NCI-H345 treated with DMSO at 0.1 percent for 48 hours (cell line): ENCODE data around the gene MAP2K3.

Experiments
- DNase-seq: peaks from one replicate; lab custom pipeline; 2025; ENCODE audit not compliant: unreplicated experiment; lab: John Stamatoyannopoulos, UW

Gene MAP2K3

DNA sequence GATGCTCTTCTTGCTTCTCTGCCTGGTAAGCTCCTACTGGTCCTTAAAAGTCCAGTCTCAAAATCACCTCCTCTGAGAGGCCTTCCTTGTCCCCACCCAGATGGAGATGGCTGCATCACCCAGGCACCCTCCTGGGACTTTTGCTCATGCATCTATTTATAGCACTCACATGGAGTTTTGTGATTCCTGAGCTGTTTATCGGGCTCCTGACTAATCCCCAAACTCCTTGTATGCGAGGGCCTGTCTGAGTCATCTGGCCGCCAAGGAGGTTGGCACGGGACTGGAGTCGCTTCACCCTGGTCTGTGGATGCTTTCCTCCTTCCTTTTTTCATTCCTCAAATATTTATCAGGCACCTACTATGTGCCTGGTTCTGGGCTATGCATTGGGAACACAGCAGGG lies 2.3 kb upstream of the MAP2K3 start:
- no peak for DNase-seq

DNA sequence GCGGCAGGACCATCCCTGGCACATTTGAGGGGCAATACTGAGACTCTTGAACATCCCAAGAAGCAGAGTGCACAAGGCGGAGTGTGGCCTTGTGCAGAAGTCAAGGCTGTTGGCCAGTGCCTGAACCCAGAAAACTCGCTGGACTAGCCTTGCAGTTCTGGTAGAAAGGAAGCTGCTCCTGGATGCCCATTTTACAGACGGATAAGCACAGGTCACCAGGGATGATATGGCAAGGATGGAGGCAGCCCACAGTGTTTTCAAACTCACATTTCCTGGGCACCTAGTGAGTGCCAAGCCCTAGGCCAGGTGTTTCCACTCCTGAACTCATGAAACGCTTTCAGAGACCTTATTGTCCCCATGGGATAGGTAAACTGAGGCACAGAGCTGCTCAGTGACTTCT lies 1.7 kb upstream of the MAP2K3 start:
- no peak for DNase-seq

DNA sequence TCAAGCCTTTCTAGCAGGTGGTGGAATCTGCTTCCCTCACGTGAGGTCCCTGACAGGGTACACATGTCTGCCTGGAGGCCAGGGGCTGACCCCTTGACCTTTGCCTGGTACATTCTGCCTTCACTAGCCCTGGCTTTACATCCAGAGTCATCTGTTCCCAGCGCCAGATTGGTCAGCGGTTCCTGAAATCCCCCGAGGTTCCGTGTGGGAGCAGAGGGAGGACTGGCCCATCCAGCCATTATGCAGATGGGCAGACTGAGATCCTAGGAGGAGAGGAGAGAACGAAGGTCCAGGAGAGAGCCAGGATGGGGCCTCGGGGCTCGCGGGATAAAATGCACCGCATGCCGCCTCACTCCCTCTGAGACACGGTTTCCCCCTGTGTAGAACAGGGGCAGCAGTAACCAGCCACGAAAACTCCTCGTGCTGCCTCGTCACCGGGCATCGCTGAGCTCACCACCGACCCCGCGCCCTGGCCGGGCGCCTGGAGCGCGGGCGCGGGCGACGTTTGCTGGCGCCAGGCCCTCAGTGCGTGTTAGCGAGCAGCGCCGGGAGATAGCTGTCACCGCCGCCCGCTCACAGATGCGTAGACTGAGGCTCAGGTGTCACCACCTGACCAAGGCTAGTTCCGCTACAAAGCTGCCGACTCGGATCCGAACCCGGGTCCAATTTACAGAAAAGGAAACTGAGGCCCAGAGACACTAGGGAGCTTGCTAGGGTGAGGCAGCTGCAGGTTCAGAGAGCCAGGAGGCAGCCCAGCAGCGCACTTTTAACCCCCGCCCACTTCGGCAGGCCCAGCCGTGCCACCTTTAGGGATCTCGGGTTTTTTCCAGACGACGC lies 811 bp upstream of the MAP2K3 start:
- DNase-seq, result no peak

DNA sequence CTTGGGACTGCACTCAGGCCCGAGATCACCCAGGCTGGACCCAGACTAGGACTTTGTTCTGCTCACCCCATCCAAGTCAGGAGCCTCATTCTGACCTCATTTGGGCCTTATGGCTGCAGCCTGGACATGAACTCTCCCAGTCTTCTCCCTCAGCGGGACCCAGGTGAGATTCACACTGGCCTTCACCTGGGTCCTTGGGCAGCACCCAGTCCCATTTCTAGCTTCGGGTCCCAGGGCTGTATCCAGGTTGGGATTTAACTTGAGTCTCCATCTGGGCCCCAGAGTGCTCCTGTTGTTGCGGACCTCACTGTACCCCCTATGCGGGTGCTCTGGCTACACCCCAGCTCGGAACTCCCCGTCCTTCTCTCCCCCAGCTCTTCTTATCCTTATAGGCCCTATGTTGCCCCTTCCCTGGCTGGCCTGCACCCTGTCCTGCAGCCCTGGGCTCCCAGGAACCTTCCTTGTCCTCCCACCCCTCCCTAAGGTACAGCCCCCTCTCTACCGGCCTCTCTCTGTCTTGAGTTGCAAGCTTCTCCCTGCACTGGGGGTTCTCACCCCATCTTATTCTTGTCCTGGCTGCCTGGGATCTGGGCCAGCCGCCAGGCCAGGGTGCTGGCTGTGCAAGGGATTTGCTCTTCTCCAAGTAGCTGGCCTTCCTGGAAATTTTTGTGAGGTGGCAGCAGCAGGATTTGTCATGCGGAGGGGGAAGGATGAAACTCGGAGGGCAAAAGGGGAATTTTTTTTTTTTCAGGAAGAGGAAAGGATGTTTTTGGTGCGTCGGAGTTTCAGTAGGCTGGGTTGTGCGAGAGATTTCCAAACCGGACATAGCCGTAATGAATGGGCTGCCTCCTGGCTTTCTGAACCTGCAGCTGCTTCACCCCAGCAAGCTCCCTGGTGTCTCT lies 904 bp downstream of the MAP2K3 start:
- no peak for DNase-seq

DNA sequence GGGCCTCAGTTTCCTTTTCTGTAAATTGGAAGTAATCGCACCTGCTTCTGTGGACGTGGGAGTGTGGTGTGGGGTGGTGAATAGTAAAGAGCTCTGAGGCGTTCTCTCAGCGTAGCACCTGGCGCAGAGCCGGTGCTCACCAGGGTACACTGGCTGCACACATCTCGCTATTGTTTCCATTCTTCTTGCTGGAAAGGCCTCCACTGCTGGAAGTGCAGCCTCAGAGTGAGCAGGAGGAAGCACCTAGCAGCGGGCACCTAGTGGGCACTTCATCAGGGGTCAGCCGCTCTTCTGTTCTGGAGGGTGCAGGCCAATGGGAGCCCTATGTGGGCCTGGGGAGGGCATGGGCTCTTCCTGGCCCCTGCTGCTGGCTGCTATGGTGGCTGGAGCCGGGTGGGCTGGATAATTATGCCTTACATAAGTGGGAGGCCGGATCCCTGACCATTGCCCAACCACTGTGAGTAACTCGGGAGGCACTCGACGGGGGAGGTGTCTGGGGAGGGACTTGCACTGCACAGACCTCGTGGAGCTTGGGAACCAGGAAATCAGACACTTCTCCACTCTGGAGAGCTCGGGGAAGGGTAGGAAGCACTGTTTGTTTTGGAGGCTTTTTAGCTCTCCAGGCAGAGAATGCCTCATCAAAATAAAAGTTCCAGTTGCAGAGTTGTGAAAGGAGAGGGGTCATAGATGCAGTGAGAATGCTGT lies 1.7 kb downstream of the MAP2K3 start:
- peak; percentile 58 for DNase-seq

DNA sequence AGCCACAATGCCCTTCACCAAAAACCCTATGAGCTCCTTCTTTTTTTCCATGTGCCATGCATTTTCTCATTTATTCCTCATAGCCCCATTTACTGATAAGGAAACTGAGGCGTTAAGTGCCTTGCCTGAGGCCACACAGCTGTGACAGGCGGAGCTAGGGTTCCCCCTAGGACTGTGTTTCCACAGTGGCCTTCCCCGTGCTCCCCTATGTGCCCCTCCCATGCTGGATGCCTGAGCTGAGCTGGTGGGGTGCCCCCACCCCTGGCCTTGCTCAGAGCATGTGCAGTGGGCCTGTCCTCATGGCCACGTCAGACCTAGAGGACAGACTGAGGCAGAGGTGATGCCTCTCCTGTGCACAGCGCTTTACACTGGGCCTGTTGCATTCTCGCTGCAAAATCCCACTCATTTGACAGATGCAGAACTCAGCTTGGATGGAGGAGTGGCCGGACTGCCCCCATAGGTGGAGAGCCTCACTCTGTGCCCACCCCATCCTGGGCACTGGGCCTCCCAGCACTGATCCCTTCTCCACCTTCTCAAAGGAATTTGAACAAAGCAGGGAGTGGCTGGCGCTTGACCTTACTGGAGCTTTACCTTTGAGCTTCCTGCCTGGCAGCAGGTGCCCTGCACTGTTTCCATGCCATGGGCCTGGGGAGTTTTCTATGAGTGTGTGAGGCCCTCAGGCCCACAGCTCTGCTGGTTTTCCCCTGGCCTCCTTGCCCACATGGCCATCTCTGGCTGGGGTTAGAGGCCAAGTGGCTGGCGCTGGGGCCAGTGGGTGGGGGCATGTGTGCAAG lies 2.6 kb downstream of the MAP2K3 start:
- no peak for DNase-seq

DNA sequence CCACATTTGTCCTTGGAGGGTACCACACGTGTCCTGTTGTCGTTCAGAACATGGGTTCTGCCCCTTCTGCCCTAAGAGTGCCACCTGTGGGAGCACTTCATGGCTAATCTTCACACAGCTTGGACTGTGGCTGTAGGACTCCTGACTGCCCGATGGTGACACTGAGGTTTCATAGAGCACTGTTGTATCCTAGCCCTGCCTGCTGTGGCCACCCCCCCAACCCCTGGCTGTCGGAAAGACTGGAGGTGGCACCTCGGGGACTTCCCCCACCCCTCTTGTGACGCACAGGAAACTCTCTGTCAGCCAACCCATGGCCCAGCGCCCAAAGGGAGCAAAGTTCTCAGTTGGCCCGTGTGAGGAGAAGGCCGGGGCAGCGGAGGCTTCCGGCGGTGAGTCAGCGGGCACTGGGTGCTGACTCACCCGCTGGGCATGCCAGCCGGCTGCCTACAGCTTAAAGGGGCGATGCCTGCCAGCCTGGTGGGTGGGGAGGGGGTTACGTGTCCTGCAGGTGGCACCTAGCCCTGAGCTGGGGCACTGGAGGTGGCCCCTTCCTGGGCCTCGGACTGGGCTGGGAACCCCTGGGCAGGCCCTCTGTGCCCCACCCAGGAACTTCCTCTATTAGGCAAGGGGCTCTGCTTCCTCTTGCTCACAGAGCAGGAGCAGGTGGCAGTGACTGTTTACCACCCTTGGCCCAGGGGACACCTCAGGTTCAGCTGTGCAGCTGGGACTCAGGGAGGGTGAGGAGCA lies 3.4 kb downstream of the MAP2K3 start:
- DNase-seq, result no peak

DNA sequence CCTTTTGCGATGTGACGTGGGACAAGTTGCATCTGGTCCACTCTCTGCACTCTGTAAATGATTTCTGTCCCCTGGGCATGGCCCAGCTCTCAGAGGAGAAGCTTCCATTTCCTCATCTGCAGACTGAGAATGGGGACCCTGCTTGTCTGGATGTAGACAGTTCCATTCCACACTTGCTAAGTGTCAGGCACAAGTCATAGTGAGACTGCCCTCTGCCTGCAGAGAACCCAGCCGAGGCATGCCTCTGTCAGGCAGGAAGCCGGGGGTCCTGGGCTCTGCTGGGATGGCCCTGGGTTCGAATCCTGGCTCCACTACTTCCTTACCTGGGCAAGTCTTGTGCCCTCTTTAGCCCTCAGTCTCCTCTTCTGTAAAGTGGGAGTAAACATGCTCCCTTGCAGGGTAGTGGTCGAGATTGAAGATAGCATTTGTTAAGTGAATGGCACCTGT lies 4.1 kb downstream of the MAP2K3 start:
- DNase-seq, result no peak

DNA sequence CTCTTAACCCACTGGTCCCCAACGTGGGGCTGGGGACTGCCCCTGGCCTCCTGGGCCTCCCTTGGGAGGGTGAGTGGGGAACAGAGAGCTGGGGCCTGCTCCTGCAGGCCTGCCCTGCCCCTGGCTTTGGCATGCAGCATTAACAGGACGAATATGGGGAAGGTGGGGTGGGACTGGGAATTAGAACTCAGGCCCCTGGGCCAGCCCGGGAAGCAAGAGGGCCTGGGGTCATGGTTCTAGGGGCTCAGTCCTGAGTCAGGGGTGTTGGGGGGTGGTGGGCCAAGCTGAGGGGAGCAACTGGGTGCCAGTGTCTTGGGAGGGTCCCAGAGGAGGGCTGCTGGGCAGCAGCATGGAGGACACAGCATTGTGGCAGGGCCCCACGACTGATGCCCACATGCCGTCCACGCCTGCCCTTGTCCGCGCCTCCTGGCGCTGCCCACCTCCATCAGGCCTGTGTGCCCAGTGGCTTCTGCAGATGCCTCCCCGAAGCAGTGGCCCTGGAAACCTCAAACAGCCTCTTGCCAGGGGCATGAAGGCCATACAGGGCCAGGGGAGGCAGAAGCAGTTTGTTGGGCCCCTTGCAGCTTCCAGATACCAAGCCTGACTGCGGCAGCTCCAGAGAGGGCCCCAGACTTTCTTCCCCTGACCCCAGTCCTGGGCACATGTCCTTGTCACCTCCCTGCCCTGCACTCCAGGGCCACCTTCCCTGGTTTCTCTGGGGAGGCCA lies 4.8 kb downstream of the MAP2K3 start:
- DNase-seq, result no peak

DNA sequence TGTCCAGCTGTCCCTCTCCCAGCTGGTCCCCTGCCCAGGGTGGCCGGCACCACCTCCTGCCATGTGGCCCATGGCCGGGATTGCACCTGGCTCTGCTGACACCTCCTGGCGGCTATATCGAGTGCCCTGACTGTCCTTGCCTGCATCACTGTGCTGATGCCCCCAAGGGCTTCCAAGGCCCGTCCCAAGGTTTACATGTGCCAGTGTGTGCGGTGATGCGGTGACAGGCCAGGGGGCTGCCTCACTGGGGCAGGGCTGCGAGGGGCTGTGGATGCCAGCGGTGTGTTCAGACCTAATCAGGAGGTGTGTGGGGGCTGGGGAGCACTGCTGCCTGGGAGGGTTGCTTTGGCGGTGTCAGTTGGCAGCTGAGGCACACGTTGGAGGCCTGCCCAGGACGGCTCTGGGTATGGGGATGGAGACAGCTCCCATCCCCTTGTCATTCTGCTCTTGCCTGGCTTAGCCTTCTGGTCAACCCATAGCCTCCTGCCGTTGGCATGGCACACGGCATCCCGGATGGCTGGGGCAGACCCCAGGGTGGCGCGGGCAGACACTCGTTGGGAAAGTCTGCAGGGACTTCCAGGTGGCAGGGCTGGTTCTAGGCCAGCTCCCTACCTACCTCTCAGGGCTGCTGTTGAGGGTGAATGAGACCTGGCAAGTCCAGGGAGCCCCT lies 5.5 kb downstream of the MAP2K3 start:
- no peak for DNase-seq

DNA sequence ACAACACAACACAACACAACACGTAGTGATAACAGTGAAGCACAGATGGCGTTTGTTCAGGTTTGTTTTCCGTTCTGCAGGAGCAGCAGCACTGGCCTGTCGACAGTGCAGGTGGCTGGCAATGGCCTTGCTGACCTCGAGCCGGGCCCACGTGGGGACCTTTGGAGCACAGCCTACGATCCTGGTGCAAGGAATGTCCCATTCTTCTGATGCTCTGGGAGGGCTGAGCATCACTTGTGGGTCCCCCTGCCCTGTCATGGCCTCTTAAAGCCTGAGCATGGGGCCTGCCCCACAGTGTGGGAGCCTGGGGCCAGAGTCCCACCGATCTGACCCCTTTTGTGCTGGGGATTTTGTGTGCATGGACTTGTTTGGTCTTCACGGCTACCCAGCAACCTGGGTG lies 6.8 kb downstream of the MAP2K3 start:
- no peak for DNase-seq

DNA sequence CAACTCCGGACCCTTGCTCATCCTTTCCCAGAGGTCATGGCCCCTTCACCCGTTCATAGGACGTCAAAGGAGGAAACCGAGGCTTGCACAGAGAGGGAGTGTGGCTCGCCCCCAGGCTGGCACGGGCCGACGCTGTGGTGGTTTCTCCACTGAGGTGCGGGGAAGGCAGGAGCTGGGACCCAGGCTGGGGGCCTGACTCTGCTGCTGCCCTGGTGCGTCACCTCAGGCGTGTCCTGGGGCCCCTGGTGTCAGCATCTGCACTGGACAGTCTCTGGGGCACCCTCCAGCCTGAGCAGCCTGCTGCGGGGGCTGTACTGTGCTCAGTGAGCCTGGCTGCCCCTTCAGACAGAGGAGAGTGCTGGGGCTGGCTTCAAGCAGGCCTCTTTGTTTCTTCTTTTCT lies 7.4 kb downstream of the MAP2K3 start:
- DNase-seq, result no peak

DNA sequence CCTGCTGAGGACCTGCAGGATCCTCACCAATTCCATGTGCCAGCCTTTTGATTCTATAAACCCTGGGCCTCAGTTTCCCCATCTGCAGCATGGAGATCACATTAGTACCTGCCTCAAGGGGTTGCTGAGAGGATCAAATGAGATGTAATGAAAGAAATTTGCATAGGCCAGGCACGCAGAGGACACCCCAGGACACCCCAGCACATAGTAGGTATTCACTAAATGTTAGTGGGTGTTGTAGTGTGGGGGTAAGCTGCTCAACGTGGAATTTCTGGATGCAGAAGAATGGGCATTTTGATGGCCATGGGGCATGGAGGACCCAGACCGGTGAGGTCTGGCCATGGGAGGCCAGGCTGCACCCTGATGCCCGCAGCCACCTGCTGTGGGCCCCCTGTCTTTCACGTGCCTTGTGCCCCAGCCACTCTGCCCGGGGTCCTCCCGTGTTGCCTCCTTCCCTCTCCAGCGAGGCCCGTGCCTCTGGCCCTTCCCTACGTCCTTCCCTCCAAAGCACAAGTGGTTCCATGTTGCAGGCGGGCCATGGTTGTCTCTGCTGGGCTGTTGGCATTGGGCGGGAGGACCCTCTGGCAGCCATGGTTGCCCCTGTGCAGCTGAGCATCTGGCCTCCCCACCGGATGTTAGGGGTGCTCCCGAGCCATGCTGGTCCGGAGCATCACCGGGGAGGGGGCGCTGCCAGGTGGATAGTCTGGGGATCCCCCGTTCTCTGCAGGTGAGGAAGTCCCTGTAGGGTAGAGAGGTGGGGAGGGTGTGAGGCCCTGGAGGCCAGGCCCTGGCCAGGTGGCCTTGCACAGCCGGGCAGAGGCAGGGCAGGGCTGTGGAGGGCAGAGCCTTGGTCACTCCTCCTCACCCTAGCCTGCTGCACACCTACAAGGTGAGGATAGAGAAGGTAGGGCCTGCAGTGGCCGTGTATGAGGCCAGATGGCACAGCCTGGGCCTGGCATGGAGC lies 8.6 kb downstream of the MAP2K3 start:
- DNase-seq, result no peak

DNA sequence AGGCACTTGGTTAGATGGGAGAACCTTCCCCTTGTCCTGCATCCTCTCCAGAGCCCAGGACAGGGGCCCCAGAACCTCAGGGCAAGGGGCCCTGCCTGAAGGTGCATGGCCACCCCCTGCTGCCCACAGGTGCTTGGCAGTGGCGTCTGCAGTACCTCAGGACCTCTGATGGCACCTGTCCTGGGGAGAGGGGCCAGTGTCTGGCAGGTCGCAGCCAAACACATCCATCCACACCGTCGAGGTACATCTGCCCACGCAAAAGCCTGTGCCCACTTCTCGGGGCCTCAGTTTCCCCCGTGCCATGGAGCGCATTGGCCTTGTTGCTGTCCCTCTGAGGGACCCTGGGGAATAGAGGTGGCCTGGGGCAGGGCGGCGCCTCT lies 9.3 kb downstream of the MAP2K3 start:
- no peak for DNase-seq

DNA sequence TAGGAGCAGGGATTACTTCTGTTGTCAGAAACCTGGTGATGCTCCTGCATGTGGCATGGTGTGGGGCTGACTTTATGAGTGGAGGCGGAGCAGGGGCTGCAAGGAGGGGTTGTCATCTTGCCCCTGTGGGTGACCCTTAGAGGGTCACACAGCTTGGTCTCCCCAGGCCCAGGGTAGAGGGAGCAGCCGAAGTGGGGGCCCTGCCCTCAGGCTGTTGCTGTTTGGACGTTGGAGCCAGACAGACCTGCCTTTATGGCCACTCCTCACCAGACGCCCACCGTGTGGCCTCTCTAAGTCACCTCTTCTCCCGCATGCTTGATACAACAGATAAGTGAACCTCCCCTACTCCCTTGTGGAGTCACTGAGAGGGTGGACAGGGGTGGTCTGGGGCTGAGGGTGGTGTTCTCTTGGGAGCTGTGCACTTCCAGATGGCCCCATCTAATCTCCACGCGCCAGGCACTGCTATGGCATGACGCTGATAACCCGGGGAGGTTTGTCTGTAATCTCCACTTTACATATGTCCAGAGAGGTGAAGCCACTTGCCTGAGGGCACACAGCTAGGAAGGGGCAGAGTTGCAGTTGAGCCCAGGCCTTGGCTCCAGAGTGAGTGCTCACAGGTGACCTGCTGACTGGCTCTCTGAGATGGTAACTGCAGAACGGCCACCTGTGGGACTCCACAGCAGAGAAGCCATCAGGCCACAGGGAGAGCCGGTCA lies 10.0 kb downstream of the MAP2K3 start:
- DNase-seq, result no peak

DNA sequence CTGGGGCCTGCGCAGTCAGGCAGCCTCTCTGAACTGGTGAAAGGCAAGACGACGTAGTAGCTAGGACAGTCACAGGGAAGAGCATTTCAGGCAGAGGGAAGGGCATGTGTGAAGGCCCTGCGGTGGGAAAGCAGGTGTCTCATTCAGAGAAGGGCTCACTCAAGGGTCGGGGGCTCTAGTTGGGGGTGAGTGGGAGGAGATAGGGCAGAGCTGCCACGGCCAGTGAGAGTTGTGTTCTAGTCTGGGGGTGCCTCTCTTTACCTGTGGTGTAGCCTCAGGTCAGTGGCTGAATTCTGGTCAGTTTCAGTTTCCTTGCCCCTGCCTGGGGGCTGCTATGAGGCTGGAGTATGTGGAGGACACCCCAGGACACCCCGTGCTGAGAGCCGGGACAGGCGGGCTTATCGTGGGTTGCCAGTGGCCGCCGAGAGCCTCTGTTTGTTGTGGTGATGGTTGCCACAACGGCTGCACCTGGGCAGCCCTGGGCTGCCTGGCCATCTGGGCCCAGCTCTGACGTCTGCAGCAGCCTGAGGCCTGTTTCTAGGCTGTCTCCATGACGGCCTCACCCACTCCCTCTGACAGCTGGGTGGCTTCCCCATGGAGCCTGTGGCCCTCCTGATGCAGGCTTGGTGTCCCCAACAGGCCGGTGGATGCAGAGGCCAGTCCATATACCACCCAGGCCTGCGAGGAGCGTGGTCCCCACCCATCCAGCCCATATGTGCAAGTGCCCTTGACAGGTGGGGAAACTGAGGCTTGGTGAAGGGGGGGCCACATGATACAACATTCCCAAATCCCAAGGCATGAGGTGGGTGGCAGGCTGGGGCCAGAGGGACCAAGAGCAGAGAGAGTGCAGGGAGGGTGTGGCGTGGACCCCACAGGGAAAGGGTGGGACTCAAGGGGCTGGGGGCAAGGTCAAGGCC lies 10.8 kb downstream of the MAP2K3 start:
- DNase-seq, result no peak
